SK-N-SH treated with all-trans-retinoic acid at 6 μM for 48 hours (cell line): ENCODE data around the gene PARP14.
A peak's percentile ranks its signal among the peaks of the same experiment; 100 is the strongest.

Experiments used
- BACH2 ChIP-seq: fragments of 250-450 bp; sonication (Bioruptor Pico); IDR thresholded peaks from 2 replicates; pipeline ENCODE4 v1.9.0; 2021; ENCODE audit warnings: mild to moderate bottlenecking, borderline replicate concordance
- TF ChIP-seq, protein P1 (sequence below): fragments of 250-450 bp; sonication (Bioruptor Pico); IDR thresholded peaks from 2 replicates; pipeline ENCODE4 v1.5.1; 2020; ENCODE audit warnings: low read depth, mild to moderate bottlenecking, moderate library complexity

DNA sequence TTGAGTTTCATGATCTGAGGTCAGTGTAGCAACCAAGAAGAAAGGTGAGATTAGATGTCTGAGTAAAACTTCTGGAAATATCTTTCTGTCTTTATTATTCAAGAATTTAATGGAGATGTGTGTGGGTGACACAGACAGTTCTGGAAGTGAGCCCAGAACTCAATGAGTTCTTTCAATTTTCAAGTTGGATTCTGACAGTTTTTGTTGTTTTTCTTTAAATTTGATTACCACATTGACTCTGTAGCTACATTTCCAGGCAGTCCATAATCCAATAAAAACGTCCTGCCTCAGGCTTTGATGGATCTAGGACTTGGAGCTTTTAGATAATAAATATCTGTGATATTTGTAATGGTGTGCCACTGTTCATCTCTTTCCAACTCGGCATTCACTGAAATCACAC is 3.9 kb upstream of the PARP14 start:
- TF ChIP-seq, protein P1, sequence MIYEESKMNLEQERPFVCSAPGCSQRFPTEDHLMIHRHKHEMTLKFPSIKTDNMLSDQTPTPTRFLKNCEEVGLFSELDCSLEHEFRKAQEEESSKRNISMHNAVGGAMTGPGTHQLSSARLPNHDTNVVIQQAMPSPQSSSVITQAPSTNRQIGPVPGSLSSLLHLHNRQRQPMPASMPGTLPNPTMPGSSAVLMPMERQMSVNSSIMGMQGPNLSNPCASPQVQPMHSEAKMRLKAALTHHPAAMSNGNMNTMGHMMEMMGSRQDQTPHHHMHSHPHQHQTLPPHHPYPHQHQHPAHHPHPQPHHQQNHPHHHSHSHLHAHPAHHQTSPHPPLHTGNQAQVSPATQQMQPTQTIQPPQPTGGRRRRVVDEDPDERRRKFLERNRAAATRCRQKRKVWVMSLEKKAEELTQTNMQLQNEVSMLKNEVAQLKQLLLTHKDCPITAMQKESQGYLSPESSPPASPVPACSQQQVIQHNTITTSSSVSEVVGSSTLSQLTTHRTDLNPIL (CRISPR knock-in tag), result 0 out of 2 replicates have a peak, but pooled peaks have one; percentile 26
- no peak for TF ChIP-seq BACH2 (CRISPR knock-in tag)
